ENCODE data around the gene DIAPH2.

The DIAPH2 gene

DNA sequence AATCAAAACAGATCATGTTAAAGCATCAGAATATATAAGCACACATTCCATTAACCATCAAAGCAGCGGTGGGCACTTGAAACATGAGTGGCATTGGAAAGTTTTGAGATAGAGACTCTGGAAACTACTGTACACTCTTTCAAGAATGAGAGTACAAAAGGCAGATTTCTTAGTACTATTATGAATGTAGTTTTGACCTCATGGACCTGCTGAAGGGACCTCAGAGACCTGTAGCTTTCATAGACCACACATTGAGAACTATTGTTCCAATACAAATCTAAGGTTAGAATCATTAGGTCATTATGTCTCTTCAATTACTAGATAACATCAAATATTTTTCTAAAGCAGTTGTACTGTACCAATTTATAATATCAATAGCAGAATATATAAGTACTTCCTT, 482.7 kb downstream of the DIAPH2 start:
- TF ChIP-seq, protein P1, sequence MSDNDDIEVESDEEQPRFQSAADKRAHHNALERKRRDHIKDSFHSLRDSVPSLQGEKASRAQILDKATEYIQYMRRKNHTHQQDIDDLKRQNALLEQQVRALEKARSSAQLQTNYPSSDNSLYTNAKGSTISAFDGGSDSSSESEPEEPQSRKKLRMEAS (IDR thresholded peaks at IDR 0.05; ENCODE audit: low read depth, low read length) = no peak
- TF ChIP-seq, protein P2, sequence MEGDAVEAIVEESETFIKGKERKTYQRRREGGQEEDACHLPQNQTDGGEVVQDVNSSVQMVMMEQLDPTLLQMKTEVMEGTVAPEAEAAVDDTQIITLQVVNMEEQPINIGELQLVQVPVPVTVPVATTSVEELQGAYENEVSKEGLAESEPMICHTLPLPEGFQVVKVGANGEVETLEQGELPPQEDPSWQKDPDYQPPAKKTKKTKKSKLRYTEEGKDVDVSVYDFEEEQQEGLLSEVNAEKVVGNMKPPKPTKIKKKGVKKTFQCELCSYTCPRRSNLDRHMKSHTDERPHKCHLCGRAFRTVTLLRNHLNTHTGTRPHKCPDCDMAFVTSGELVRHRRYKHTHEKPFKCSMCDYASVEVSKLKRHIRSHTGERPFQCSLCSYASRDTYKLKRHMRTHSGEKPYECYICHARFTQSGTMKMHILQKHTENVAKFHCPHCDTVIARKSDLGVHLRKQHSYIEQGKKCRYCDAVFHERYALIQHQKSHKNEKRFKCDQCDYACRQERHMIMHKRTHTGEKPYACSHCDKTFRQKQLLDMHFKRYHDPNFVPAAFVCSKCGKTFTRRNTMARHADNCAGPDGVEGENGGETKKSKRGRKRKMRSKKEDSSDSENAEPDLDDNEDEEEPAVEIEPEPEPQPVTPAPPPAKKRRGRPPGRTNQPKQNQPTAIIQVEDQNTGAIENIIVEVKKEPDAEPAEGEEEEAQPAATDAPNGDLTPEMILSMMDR (IDR thresholded peaks at IDR 0.05; ENCODE audit: low read depth, low read length) = no peak
- TF ChIP-seq POLR2A (IDR thresholded peaks at IDR 0.05; ENCODE audit: extremely low read depth, insufficient read length) = no peak
- TF ChIP-seq MYC (IDR thresholded peaks at IDR 0.05; ENCODE audit: low read depth, low read length) = no peak
- H3K4me3 ChIP-seq (ENCODE audit: low read depth, low read length) = no peak overlapping the region
- DNase-seq (ENCODE audit: low read depth) = no peak

DNA sequence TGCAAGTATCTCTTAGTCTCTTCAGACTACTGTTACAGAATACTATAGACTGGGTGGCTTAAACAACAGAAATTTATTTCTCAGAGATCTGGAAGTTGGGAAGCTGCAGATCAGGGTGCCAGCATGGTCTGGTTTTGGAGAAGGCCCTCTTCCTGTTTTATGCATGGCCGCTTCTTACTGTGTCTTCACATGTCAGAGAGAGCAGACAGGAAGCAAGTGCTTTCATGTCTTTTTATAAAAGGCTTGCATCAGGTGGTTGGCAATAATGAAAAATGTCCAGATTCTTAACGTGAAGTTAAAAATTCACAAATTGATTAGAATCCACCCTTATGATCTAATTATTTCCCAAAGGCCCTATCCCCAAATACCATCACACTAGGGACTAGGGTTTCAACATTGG, 484.0 kb downstream of the DIAPH2 start:
- peak; percentile 1 for DNase-seq (ENCODE audit: low read depth)
- TF ChIP-seq, protein P2 (IDR thresholded peaks at IDR 0.05; ENCODE audit: low read depth, low read length) = no peak
- no peak for TF ChIP-seq MYC (IDR thresholded peaks at IDR 0.05; ENCODE audit: low read depth, low read length)
- TF ChIP-seq, protein P1 (IDR thresholded peaks at IDR 0.05; ENCODE audit: low read depth, low read length) = no peak
- no peak for TF ChIP-seq POLR2A (IDR thresholded peaks at IDR 0.05; ENCODE audit: extremely low read depth, insufficient read length)
- H3K4me3 ChIP-seq (ENCODE audit: low read depth, low read length) = no peak overlapping the region

DNA sequence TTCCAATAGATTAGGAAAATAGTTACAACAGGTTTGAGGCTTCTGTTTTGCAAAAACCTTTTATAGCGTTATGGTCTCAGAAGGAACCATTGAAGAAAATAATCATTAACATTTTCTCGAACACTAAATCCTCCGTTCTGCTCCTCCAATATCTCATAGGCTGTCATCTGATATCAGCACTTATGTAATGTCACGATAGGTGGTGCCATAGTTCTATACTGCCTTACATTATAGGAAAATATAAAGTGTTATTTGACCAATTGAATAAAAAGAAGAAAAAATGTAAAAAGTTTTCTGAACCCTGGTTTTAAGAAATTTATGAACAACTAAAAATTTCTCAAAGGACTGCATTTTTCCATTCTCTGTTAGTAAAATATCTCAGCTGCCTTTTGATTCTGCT, 490.5 kb downstream of the DIAPH2 start:
- TF ChIP-seq, protein P2 (IDR thresholded peaks at IDR 0.05; ENCODE audit: low read depth, low read length) = no peak
- no peak for TF ChIP-seq MYC (IDR thresholded peaks at IDR 0.05; ENCODE audit: low read depth, low read length)
- TF ChIP-seq, protein P1 (IDR thresholded peaks at IDR 0.05; ENCODE audit: low read depth, low read length) = no peak
- TF ChIP-seq POLR2A (IDR thresholded peaks at IDR 0.05; ENCODE audit: extremely low read depth, insufficient read length) = no peak
- DNase-seq (ENCODE audit: low read depth) = no peak
- no peak overlapping the region for H3K4me3 ChIP-seq (ENCODE audit: low read depth, low read length)

DNA sequence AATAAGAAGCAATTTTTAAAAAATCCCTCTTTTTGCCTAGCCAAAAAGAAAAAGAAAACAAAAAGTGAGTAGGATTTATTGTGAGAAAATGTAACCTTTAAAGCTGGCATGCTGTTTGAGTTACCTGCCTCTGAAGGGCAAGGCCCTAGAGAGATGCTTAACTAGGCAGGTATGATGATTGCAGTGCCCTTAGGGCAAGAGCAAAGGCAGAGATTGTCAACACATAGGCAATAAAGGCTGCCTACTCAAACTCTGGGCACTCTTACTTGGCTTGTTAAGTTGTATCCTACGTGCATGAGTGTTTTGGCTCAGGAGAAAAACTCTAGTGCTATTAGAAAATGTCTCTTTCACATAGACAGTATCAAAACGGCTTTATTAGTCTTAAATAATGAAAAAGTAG, 505.0 kb downstream of the DIAPH2 start:
- DNase-seq (ENCODE audit: low read depth) = no peak
- TF ChIP-seq MYC (IDR thresholded peaks at IDR 0.05; ENCODE audit: low read depth, low read length) (no peak), POLR2A (IDR thresholded peaks at IDR 0.05; ENCODE audit: extremely low read depth, insufficient read length) (no peak)
- TF ChIP-seq, protein P2 (IDR thresholded peaks at IDR 0.05; ENCODE audit: low read depth, low read length) = no peak
- TF ChIP-seq, protein P1 (IDR thresholded peaks at IDR 0.05; ENCODE audit: low read depth, low read length) = no peak
- H3K4me3 ChIP-seq (ENCODE audit: low read depth, low read length) = no peak overlapping the region

DNA sequence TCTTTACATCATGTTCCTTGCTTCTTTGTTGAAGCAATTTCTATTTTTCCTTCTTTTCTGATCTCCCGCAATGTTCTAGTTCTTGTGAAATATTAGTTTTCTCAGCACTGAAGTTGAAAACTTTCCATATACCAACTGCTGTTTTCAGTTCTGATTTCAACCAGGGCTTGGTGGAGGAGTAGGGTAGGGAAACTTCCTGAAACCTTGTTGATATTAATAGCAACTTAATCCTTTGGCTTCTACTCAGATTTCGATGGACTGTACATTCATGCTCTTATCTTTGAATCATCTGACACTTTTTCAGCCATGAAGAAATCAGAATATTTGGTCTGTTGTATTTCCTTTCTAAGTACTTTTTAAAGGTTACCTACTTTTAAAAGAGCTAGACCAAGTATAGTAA, 514.9 kb downstream of the DIAPH2 start:
- TF ChIP-seq MYC (IDR thresholded peaks at IDR 0.05; ENCODE audit: low read depth, low read length) (no peak), POLR2A (IDR thresholded peaks at IDR 0.05; ENCODE audit: extremely low read depth, insufficient read length) (no peak)
- TF ChIP-seq, protein P2 (IDR thresholded peaks at IDR 0.05; ENCODE audit: low read depth, low read length) = no peak
- TF ChIP-seq, protein P1 (IDR thresholded peaks at IDR 0.05; ENCODE audit: low read depth, low read length) = no peak
- no peak for DNase-seq (ENCODE audit: low read depth)
- no peak overlapping the region for H3K4me3 ChIP-seq (ENCODE audit: low read depth, low read length)

DNA sequence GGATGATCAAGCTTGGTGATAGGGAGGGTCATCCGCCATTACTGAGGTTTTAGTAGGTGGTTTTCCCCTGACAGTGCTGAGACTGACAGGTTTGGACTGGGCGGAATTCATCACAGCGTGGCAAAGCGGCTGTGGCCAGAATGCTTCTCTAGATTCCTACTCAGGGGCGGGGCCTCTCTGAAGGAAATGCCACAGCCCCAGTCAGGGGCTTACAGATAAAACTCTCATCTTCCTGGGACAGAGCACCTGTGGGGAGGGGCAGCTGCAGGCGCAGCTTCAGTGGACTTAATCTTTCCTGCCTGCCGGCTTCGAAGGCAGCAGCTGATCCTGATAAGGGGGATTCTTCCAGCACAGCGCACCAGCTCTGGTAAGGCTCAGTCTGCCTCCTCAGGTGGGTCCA, 515.8 kb downstream of the DIAPH2 start:
- TF ChIP-seq, protein P1 (IDR thresholded peaks at IDR 0.05; ENCODE audit: low read depth, low read length) = no peak
- TF ChIP-seq POLR2A (IDR thresholded peaks at IDR 0.05; ENCODE audit: extremely low read depth, insufficient read length) = no peak
- no peak for TF ChIP-seq MYC (IDR thresholded peaks at IDR 0.05; ENCODE audit: low read depth, low read length)
- TF ChIP-seq, protein P2 (IDR thresholded peaks at IDR 0.05; ENCODE audit: low read depth, low read length) = no peak
- no peak overlapping the region for H3K4me3 ChIP-seq (ENCODE audit: low read depth, low read length)
- no peak for DNase-seq (ENCODE audit: low read depth)

All from NB4 (cell line).